PFSK-1 (cell line): Measurements from ENCODE around the gene FANCG.

Source experiments
- FOXP2 ChIP-seq: optimal IDR thresholded peaks from 2 replicates; pipeline ENCODE3; 2011; ENCODE audit warnings: borderline replicate concordance, control low read depth, inconsistent platforms; ENCODE audit not compliant: insufficient read depth; ENCODE audit errors: extremely low read length, extremely low read depth
- POLR2AphosphoS5 ChIP-seq: IDR thresholded peaks from 2 replicates; pipeline ENCODE4 v1.6.1; 2012; ENCODE audit warnings: low read depth, mild to moderate bottlenecking, control low read depth, low read length, moderate library complexity
- SIN3A ChIP-seq: IDR thresholded peaks from 2 replicates; pipeline ENCODE4 v1.6.1; 2012; ENCODE audit warnings: mild to moderate bottlenecking, low read length, moderate library complexity, borderline replicate concordance; ENCODE audit not compliant: insufficient read depth
- TAF1 ChIP-seq: IDR thresholded peaks from 2 replicates; pipeline ENCODE4 v1.6.1; 2012; ENCODE audit warnings: low read length, control low read depth, borderline replicate concordance; ENCODE audit not compliant: insufficient read depth
- TF ChIP-seq, protein P1 (sequence below), 2 experiments: IDR thresholded peaks; 2 replicates each; pipeline versions ENCODE4 v1.6.1 to v1.8.0; 2011 to 2012; ENCODE audit warnings: low read depth in 2 of 2, low read length in 2 of 2, control low read depth in 1 of 2, inconsistent platforms in 1 of 2, mild to moderate bottlenecking in 1 of 2, moderate library complexity in 1 of 2; ENCODE audit not compliant: insufficient read depth in 1 of 2

The FANCG gene

DNA sequence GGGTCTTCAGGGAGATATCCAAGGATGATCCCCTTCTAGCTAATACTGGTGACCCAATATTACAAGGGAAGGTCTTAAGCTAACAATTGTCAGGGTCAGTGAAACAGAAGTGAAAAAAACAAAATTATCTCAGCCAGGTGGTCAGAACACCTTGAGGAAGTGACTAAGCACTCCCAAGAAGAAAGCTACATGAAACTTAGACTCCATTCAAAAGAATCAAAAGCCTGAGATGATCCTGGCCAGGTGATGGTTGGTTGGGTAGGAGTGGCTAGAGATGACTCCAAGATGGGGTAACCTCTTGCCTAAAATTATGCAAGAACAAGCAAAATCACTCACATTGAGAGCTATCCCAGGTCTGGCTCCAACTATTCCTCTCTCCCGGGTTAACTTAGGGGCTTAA is 12.7 kb downstream of the FANCG start:
- TF ChIP-seq, protein P1, sequence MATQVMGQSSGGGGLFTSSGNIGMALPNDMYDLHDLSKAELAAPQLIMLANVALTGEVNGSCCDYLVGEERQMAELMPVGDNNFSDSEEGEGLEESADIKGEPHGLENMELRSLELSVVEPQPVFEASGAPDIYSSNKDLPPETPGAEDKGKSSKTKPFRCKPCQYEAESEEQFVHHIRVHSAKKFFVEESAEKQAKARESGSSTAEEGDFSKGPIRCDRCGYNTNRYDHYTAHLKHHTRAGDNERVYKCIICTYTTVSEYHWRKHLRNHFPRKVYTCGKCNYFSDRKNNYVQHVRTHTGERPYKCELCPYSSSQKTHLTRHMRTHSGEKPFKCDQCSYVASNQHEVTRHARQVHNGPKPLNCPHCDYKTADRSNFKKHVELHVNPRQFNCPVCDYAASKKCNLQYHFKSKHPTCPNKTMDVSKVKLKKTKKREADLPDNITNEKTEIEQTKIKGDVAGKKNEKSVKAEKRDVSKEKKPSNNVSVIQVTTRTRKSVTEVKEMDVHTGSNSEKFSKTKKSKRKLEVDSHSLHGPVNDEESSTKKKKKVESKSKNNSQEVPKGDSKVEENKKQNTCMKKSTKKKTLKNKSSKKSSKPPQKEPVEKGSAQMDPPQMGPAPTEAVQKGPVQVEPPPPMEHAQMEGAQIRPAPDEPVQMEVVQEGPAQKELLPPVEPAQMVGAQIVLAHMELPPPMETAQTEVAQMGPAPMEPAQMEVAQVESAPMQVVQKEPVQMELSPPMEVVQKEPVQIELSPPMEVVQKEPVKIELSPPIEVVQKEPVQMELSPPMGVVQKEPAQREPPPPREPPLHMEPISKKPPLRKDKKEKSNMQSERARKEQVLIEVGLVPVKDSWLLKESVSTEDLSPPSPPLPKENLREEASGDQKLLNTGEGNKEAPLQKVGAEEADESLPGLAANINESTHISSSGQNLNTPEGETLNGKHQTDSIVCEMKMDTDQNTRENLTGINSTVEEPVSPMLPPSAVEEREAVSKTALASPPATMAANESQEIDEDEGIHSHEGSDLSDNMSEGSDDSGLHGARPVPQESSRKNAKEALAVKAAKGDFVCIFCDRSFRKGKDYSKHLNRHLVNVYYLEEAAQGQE (IDR thresholded peaks at IDR 0.05; ENCODE audit: insufficient read depth in 1 of 2, low read depth in 2 of 2, low read length in 2 of 2): no peak
- no peak for TF ChIP-seq POLR2AphosphoS5
- TF ChIP-seq TAF1: no peak
- TF ChIP-seq SIN3A: no peak

DNA sequence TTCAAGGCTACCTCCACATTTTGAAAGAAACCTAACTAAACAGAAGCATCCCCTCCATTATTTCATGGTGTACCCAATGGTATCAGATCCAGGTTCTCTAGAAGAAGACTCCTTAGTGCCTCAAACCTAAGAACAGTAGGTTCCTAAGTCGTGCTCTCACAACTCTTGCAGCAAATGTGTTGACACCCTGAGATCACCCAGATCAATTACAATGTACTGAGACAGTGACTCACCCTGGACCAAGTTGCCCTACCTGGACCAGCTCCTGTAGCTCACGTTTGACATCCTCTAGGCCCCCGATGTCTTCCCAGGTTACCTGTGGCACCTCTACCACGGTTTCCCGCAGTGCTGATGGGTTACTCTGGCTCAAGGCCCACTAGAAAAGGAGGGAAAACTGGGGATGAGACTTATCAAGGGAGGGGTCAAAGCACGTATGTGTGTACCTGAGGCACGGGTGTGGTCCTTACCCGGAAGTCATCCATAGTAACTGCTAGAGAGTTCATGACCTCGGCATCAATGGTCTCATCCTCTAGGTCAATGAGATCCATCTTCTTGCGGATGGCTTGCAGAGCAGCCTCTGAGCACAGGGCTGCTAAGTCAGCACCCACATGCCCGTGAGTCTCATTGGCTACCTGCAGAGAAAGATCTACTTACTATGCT is 19.1 kb downstream of the FANCG start:
- TF ChIP-seq, protein P1 (IDR thresholded peaks at IDR 0.05; ENCODE audit: insufficient read depth in 1 of 2, low read depth in 2 of 2, low read length in 2 of 2): no peak
- no peak for TF ChIP-seq POLR2AphosphoS5
- TF ChIP-seq SIN3A: no peak
- no peak for TF ChIP-seq TAF1
- TF ChIP-seq FOXP2: no peak

DNA sequence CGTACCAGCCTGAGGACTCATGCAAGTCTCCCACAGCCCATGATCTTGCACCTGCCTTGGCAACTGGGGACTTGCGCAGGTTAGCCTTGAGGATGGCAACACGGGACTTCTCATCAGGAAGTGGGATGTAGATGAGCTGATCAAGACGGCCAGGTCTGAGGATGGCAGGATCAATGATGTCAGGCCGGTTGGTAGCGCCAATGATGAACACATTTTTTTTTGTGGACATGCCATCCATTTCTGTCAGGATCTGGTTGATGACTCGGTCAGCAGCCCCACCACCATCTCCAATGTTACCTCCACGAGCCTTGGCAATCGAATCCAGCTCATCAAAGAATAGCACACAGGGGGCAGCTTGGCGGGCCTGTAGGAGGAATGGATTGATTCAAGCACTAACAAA is 20.3 kb downstream of the FANCG start:
- no peak for TF ChIP-seq SIN3A
- no peak for TF ChIP-seq POLR2AphosphoS5
- TF ChIP-seq, protein P1 (IDR thresholded peaks at IDR 0.05; ENCODE audit: insufficient read depth in 1 of 2, low read depth in 2 of 2, low read length in 2 of 2): no peak
- TF ChIP-seq TAF1: no peak
- no peak for TF ChIP-seq FOXP2

DNA sequence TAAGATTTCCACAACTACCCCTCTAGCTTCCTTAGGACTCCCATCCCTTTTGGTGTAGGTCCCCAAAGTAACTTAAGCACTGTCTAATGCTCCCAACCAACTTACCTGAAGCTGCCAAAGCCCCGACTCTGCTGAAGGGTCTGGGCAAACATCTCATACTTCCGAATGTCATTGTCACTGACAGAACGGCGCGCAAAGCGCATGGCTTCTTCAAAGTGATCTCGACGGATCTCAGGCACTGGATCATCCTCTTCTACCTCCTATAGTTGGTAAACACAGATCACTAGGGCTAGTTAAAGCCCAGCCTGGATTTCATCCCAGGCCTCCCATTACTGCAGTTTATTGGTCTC is 22.5 kb downstream of the FANCG start:
- TF ChIP-seq TAF1 (no peak), POLR2AphosphoS5 (no peak), SIN3A (no peak), FOXP2 (no peak)
- TF ChIP-seq, protein P1 (IDR thresholded peaks at IDR 0.05; ENCODE audit: insufficient read depth in 1 of 2, low read depth in 2 of 2, low read length in 2 of 2): no peak
